Right renal cortex interstitium (tissue), 3 donors: Measurements from ENCODE around the gene ZNF319. TPM values are rescaled to one million over a fixed set of nuclear protein-coding genes. Genes with fewer than 3 reads are reported as not detected.

Source experiments
- DNase-seq, 3 donors: peaks; one replicate each; pipeline ENCODE4 v3.0.0-alpha.2; 2013; ENCODE audit warnings: low read depth in 3 of 3, low spot score in 2 of 3
- polyA plus RNA-seq, 3 donors: library from polyadenylated mRNA; unstranded; fragments of 120-200 nt; gene quantifications; one replicate each; pipeline ENCODE4 v1.2.1, GENCODE V29; 2013; ENCODE audit not compliant: insufficient read length in 3 of 3

Gene ZNF319
- polyA plus RNA-seq, 3 donors = 8.4 to 10.3 (median 10.1) TPM

DNA sequence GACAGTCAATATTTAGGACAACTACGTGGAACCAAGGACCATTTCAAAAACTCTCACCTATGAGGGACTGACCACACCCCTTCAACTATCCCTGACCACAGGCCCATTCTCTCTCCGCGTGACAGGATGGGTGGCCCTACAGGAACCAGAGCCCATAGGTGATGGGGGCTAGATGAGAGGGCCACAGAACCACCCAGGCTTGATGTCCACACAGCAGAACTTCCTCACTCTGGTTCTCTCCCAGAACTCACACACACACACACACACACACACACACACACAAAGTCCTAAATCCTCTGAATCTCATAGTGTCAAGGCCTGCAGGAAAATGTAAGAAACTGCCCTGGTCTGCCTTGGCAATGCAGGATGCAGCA, 1.5 kb downstream of the ZNF319 start:
- no peak for DNase-seq

GRCh38 chr16:57998486-57998885, 2.0 kb downstream of the ZNF319 start:
- DNase-seq = no peak

- no peak for DNase-seq
These were observed 2.8 kb downstream of the ZNF319 start for GRCh38 chr16:57997528-57998265.

DNA sequence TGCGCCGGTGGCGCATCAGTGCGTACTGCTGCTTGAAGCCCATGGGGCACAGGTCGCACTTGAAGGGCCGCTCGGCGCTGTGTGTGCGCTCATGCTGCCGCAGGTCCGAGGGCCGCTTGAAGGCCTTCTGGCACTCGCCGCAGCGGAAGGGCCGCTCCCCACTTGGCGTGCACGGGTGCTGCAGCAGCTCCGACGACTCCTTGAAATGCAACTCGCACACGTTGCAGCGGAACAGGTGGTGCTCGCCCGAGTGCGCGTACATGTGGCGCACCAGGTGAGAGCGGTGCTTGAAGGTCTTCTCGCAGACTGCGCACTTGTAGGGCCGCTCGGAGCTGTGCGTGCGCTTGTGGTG, 3.3 kb downstream of the ZNF319 start:
- no peak for DNase-seq

GRCh38 chr16:57996406-57997175, 3.9 kb downstream of the ZNF319 start:
- DNase-seq = no peak

DNA sequence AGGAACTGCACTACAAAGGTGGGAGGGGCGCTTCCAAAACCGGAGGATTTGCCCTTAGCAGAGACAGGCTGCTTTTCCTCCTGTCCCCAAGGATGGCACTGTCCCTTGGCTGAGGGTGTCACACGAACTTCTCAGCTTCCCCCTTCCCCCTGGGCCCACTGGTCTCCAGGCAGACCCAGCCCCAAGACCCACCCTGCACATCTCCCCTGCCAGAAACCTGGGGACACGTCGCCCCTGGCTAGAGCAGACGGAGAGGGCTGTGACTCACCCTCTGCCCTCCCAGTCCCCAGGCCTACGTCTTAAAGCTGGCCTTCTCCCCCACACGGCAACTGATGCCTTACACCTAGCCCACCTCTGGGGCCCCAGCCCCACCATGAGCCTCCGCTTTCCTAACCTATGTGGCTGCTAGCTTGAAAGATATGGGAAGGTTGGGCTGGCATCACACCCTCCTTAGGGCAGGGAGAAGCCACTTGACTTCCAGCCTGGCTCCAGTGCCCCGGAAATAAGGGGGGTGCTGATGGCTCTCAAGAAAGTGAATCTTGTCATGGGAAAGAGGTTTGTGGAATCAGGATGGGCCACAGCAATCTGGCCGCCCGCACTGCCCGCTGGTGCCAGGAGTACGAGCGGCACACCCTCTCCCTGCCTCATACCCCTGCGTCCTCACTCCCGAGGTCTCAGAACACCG, 4.6 kb downstream of the ZNF319 start:
- no peak for DNase-seq

- no peak for DNase-seq
These were observed 5.7 kb downstream of the ZNF319 start for GRCh38 chr16:57994778-57995177.

DNA sequence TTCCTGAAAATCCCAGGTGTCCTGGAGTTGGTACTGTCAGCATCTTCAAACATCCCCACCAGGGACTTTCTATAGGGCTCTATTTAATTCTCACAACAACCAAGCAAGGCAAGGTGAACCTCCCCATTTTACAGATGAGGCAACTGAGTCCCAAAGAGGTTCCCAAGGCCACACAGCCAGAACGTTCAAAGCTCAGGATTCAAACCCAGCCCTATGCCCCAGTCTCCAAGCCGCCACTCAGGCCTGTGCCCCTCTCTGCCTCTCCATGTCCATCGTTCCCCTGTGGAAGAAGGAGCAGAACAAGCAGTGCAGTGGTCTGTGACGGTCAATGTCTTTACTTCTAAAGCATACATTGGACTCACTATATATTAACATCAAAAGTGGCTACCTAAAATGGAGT, 6.1 kb downstream of the ZNF319 start:
- DNase-seq = no peak

DNA sequence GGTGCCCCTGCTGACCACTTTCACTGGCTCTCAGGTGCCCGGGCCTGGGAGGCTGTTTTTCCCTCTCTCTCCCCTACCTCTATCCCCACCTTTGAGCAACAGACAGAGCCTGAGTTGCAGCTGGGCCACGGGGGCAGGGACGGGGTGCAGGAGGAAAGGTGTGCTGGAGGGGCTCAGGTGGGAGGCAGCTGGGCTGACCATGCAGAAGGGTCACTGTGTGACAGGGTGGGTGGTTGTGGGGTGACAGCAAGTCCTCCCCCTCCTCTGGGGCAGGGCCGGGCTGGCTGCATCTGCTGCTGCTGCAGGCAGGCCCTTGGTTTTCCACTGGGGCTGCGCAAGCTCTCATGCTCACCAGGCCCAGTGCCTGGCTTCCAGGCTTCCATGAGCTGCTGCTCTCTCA, 6.6 kb downstream of the ZNF319 start:
- no peak for DNase-seq

DNA sequence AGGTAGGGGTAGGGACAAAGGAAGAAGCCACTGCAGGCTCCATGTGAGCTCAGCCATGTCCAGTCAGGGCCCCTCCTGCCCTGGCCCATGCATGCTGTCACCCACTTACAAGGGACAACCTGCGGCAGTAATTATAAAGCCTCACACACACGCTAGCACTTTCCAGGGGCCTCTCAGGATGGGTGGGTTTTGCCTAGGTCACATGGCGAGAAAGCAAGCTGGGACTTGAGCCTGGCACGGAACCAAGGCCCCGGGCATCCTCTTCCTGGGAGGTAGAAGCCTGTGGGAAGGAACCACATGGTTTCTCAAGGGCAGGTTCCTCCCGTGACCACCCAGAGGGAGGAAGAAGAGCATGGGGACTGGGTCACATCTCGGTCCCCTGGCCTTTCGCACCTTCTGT, 7.0 kb downstream of the ZNF319 start:
- DNase-seq = no peak

DNA sequence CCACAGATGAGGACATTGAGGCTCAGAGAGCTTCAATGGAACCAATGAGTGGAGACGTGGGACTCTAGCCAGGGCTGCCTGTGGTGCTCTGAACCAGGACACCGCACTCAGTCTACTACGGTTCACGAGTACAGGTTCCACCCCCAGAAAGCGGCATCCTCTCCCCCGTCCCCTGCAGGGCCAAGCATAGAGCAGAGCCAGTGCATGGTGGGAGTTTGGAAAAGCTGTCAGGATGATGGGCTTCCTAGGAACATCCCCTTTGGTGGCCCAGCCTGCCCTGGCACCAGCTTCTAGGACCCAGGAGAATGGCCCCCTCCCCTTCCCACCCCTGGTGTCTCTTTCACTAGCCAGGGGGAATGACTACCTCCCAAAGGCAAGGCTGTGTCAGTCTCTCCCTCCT, 8.4 kb downstream of the ZNF319 start:
- DNase-seq = no peak

DNA sequence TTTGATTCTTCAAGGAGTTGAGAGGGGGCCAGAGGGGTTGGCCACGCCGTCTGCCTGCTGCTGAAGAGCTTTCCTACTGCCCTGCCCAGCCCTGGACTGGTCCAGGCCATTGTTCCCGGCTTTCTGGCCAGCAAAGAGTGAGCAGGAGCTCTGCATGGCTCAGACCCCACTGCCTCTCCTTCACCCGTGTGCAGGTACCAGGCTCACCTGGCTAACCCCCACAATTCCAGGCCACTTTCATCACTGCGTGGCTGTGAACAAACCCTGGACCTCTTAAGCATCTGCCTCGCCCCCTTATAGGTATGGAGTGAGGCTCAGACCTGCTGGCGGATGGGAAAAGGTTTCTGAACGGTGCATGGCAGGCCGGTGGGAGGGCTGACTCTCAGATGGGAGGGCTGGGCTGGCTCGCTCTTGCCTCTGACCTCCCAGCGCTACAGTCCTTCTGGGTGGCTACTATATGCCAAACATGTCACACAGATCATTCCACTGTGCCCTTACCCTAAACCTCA, 8.9 kb downstream of the ZNF319 start:
- no peak for DNase-seq

DNA sequence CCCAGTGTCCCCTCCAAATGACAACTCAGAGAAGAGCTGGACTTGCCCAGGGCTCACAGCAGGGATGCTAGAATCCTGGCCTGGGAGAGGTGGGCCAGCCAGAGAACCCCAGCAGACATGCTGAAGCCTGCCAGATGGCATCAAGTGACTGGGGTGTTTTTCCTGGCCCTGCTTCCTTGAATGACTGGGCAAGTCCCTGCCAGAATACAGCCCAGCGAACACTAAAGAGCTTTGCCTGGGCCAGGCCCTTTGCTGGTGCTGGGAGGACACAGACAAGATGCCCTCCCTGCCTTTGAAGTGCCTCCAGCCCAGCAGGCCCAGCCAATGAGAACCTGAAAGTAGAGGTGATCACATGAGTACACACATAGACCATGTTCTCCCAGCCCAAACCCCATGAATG, 11.5 kb downstream of the ZNF319 start:
- no peak for DNase-seq

GRCh38 chr16:57987441-57988177, 12.9 kb downstream of the ZNF319 start:
- DNase-seq = no peak

DNA sequence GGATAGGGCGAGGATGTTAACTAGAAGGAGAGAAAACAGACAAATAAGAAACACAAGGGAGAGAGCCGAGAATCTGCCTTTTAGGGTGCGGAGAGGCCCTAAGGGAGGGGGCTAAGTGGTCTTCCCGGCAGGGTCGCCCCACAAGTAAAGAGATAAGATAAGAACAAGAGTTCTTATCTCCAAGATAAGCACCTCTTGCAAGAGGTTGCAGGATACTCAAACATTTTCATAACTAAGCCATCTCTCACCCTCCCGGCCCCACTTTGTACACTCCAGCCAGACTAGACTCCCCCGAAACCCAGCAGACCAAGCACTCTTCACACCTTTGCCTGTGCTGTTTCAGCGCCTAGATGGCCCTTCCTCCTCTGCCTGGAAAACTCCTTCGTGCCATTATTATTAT, 14.3 kb downstream of the ZNF319 start:
- no peak for DNase-seq

- DNase-seq = no peak
These were observed 15.0 kb downstream of the ZNF319 start for GRCh38 chr16:57985204-57986181.

DNA sequence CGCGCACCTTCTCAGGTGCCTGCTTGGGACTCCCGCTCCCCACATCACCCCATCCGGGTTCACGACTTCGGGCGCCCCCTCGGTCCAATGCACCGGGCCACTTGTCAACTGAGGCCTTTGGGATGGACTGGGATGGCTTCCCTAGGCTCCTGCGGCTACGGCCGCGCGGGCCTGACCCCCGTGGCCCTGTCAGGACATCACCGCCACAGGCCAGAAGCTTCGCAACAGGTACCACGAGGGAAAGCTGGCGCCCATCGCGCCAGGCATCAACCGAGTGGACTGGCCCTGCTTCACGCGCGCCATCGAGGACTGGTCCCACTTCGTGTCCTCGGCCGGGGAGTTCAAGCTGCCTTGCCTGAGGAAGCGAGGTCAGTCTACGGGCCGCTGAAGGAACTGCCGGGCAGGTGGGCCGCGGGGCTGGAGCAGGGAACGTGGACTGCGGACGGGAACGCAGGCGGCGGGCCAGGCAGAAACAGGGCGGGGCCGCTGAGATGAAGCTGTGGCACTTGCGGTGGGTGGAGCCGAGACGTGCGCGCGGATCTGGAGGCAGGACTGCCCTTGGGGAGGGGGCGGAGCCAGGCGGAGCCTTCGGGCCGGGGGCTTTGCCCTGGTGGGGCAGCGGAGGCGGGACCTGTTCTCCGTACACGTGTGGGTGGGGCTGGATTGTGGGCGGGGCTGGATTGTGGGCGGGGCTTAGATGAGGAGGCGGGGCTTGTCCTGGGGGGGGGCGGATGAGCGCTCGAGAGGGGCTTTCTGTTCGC, 15.8 kb downstream of the ZNF319 start:
- no peak for DNase-seq

DNA sequence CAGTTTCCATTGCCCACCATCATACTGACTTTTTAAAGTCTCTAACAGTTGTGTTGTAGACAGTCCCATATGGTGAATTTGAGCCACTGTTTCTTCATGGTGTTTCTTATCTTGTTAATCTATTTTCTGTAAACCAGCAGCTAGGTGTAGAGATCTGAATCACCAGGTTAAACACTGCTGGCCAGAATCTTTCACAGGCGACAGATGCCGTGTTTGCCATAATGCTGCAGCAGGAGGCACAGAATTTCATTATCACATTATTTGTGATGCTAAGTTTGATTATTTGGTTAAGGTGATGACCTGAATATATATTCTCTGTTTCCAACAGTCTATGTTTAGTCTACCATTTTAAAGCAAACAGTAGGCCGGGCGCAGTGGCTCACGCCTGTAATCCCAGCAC, 18.1 kb downstream of the ZNF319 start:
- no peak for DNase-seq

DNA sequence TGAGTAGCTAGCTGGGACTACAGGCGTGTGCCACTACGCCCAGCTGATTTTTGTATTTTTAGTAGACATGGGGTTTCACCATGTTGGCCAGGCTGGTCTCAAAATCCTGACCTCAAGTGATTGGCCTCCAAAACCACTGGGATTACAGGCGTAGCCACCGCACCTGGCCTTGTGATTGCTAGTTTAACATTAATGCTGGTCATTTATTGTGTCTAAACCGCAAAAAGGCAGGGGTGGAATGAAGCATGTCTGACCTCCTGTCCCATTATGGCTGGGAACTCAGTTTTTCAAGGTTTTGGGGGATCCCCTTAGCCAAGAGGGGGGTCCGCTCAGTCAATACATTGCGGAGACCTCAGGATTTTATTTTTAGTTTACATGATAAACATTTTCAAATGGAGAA, 18.8 kb downstream of the ZNF319 start:
- no peak for DNase-seq
